ENCODE results near the gene LMF1.
"Not testable (repeated sequence)": the region's sequence is repeated elsewhere in the genome, so short reads cannot be mapped to it uniquely, and the experiment has no call there.

- TF ChIP-seq ZNF398 (CRISPR knock-in tag; IDR thresholded peaks at IDR 0.05); EWSR1 (IDR thresholded peaks at IDR 0.05; ENCODE audit: borderline replicate concordance, low read depth, partially characterized antibody): not testable (repeated sequence)
These were observed 22.0 kb downstream of the LMF1 start for GRCh38 chr16:948767-949166.

All from K562 (cell line).